Measurements from ENCODE around the gene ZCCHC7.

- TF ChIP-seq SUZ12 (IDR thresholded peaks at IDR 0.05; ENCODE audit: low read length) (no peak), SP1 (IDR thresholded peaks at IDR 0.05; ENCODE audit: low read depth, low read length) (no peak), EZH2 (IDR thresholded peaks at IDR 0.05; ENCODE audit: low read depth, low read length, severe bottlenecking) (no peak), RFX5 (IDR thresholded peaks at IDR 0.05; ENCODE audit: borderline replicate concordance, low read depth, low read length) (no peak), CBX5 (IDR thresholded peaks at IDR 0.05; ENCODE audit: low read depth, low read length) (no peak), POLR2AphosphoS5 (IDR thresholded peaks at IDR 0.05; ENCODE audit: low read depth, low read length) (no peak), POLR2A (IDR thresholded peaks at IDR 0.05; ENCODE audit: control extremely low read depth in 1 of 2, low read depth in 2 of 2, low read length in 2 of 2) (no peak)
- TF ChIP-seq, protein P1, sequence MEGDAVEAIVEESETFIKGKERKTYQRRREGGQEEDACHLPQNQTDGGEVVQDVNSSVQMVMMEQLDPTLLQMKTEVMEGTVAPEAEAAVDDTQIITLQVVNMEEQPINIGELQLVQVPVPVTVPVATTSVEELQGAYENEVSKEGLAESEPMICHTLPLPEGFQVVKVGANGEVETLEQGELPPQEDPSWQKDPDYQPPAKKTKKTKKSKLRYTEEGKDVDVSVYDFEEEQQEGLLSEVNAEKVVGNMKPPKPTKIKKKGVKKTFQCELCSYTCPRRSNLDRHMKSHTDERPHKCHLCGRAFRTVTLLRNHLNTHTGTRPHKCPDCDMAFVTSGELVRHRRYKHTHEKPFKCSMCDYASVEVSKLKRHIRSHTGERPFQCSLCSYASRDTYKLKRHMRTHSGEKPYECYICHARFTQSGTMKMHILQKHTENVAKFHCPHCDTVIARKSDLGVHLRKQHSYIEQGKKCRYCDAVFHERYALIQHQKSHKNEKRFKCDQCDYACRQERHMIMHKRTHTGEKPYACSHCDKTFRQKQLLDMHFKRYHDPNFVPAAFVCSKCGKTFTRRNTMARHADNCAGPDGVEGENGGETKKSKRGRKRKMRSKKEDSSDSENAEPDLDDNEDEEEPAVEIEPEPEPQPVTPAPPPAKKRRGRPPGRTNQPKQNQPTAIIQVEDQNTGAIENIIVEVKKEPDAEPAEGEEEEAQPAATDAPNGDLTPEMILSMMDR (IDR thresholded peaks at IDR 0.05; ENCODE audit: control extremely low read depth in 1 of 3, insufficient read depth in 1 of 3, low read depth in 1 of 3, low read length in 3 of 3) = no peak
These were observed 169.3 kb downstream of the ZCCHC7 start for GRCh38 chr9:37289631-37290030.
